K562 (cell line): ENCODE measurements around the gene UBXN11. TPM values are rescaled to one million over a fixed set of nuclear protein-coding genes. Genes with fewer than 3 reads are reported as not detected.

Experiments
- BRCA1 ChIP-seq, 2 experiments: fragments of 450-650 bp in 1 of 2; sonication (generic) in 1 of 2; formaldehyde crosslinking in 1 of 2; IDR thresholded peaks; 2 replicates each; pipeline versions ENCODE4 v1.5.0 to v1.6.1; 2017 to 2020; ENCODE audit warnings: mild to moderate bottlenecking in 1 of 2, missing genetic modification reagents in 1 of 2
- CHD2 ChIP-seq: IDR thresholded peaks from 2 replicates; pipeline ENCODE4 v1.6.1; 2011; ENCODE audit warnings: low read depth, low read length
- ELK3 ChIP-seq: fragments of 450-650 bp; formaldehyde crosslinking; IDR thresholded peaks from 2 replicates; pipeline ENCODE4 v1.4.0; 2020; ENCODE audit warnings: mild to moderate bottlenecking
- HBP1 ChIP-seq: fragments of 450-650 bp; formaldehyde crosslinking; IDR thresholded peaks from 2 replicates; pipeline ENCODE4 v1.4.0; 2022; ENCODE audit warnings: missing genetic modification characterization
- HNRNPH1 ChIP-seq: fragments of 200-400 bp; formaldehyde crosslinking; optimal IDR thresholded peaks from 2 replicates; pipeline ENCODE3; 2017; ENCODE audit warnings: low read depth, mild to moderate bottlenecking, low read length, moderate library complexity
- L3MBTL2 ChIP-seq: fragments of 450-650 bp; IDR thresholded peaks from 2 replicates; pipeline ENCODE4 v1.6.1; 2016; ENCODE audit warnings: mild to moderate bottlenecking, moderate library complexity
- MAZ ChIP-seq, 2 experiments: fragments of 450-650 bp in 1 of 2; sonication (generic) in 1 of 2; formaldehyde crosslinking; IDR thresholded peaks in 1 of 2; conservative IDR thresholded peaks in 1 of 2; 2 replicates each; pipeline versions ENCODE4 v1.4.0 to v1.5.0; 2020; ENCODE audit warnings: mild to moderate bottlenecking in 1 of 2, missing genetic modification reagents in 1 of 2
- PHF8 ChIP-seq: fragments of 200-600 bp; sonication (generic); IDR thresholded peaks from 2 replicates; pipeline ENCODE4 v1.6.1; 2012; ENCODE audit warnings: mixed run types, mild to moderate bottlenecking, inconsistent platforms, low read length, moderate library complexity, borderline replicate concordance
- RBM15 ChIP-seq: fragments of 200-400 bp; formaldehyde crosslinking; IDR thresholded peaks from 2 replicates; pipeline ENCODE4 v1.6.1; 2018; ENCODE audit warnings: mild to moderate bottlenecking, low read length, moderate library complexity; ENCODE audit not compliant: insufficient read depth
- SIN3A ChIP-seq, 2 experiments: fragments of 150-350 bp in 1 of 2; IDR thresholded peaks; 2 replicates each; pipeline ENCODE4 v1.6.1; 2011 to 2016; ENCODE audit warnings: borderline replicate concordance in 2 of 2, low read depth in 2 of 2, low read length in 2 of 2, mild to moderate bottlenecking in 2 of 2, moderate library complexity in 2 of 2; ENCODE audit not compliant: control insufficient read depth in 1 of 2
- TEAD4 ChIP-seq, 2 experiments: sonication (generic) in 1 of 2; formaldehyde crosslinking in 1 of 2; IDR thresholded peaks; 2 replicates each; pipeline versions ENCODE4 v1.6.1 to v1.8.0; 2012 to 2022; ENCODE audit warnings: borderline replicate concordance in 1 of 2, inconsistent platforms in 1 of 2, low read length in 1 of 2, mild to moderate bottlenecking in 1 of 2, missing genetic modification reagents in 1 of 2
- ZBTB2 ChIP-seq: fragments of 450-650 bp; IDR thresholded peaks from 2 replicates; pipeline ENCODE4 v1.6.1; 2016; ENCODE audit warnings: antibody characterized with exemption
- ZBTB8A ChIP-seq: fragments of 450-650 bp; IDR thresholded peaks from 2 replicates; pipeline ENCODE4 v1.6.1; 2018; ENCODE audit warnings: mild to moderate bottlenecking, moderate library complexity; ENCODE audit not compliant: partially characterized antibody
- ZC3H11A ChIP-seq: IDR thresholded peaks from 2 replicates; pipeline ENCODE4 v1.6.1; 2012; ENCODE audit warnings: low read depth, low read length, improper control_type of control experiment
- ZC3H4 ChIP-seq: sonication (generic); formaldehyde crosslinking; IDR thresholded peaks from 2 replicates; pipeline ENCODE4 v1.9.0; 2021; ENCODE audit warnings: missing genetic modification reagents, borderline replicate concordance
- ZNF551 ChIP-seq: fragments of 250-450 bp; sonication (Bioruptor Pico); IDR thresholded peaks from 2 replicates; pipeline ENCODE4 v1.5.0; 2021; ENCODE audit warnings: mild to moderate bottlenecking, moderate library complexity
- polyA plus RNA-seq, 8 experiments: library from polyadenylated mRNA; depleted of rRNA in 4 of 8; stranded (reverse) in 5 of 8; unstranded in 3 of 8; fragments of >200 nt; fragmentation: Nextera tagmentation in 2 of 8; fragmentation: Illumina TruSeq in 1 of 8; extraction: Ambion mirVana in 2 of 8; extraction: Trizol in 1 of 8; gene quantifications; 2 replicates each; pipeline versions ENCODE4 v1.2.1 to v1.2.3, GENCODE V29; 2011 to 2014; ENCODE audit warnings: inconsistent platforms in 1 of 8, missing spikeins in 1 of 8
- total RNA-seq, 7 experiments: library from RNA; depleted of rRNA in 6 of 7; stranded (reverse); fragments of >200 nt in 6 of 7; fragmentation: Illumina TruSeq in 2 of 7; extraction: Trizol in 2 of 7; gene quantifications; 2 replicates each; pipeline versions ENCODE4 v1.2.1 to v1.2.3, GENCODE V29; 2011 to 2021; ENCODE audit warnings: low replicate concordance in 1 of 7
- TF ChIP-seq, protein P1 (sequence below): fragments of 250-450 bp; sonication (Bioruptor Pico); IDR thresholded peaks from 2 replicates; pipeline ENCODE4 v1.4.0; 2020

UBXN11 gene
- total and polyA plus RNA-seq, 9 of the 15 experiments (the other 6 are each of a cell fraction or from before 2014, with no cell fraction given), result 0.48 to 34.3 (median 11.3) TPM

DNA sequence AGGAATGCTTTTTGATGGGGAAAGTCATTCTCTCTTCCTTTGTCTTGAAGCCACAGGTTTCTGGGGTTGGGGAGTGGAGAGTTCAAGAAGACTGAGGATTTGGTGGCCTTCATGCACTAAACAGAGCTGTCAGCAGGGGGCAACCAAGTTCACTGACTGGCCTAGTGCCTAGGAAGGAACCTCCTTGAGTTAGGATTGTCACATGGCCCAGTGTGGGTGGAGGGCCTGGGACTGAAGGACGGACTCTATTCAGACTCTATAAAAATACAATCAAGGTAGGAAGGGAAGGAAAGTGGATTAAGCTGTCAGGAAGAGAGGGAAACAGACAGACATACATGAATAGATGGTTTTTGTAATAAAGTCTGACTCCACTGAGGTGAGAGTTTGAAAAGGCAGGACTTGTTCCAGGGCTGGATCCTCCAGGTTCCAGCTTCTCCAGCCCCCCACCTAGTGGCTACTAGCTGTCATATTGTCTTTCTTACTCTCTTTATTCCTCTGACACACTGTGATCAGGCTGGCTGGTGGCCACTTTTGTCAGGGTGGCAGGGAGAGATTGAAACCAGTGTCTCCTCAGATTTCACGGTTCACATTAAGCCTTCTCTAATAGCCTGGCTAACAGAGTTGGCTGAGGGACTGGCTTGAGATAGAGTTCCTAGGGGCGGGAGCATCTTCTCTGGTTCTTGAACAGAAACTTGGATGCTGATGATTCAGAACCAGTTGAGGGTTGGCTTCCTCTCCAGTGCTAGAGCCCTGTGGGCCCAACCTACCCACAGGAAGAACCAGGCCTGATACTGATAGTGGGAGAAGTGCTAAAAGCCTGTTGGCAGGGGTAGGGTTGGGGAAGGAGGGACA, 30.6 kb downstream of the UBXN11 start (continued):
- TF ChIP-seq HBP1 (CRISPR knock-in tag) (no peak; the same call in 1 of the 2 replicates), ZC3H4 (CRISPR knock-in tag) (0 out of 2 replicates have a peak, but pooled peaks have one; percentile 33), ZBTB8A (no peak), MAZ (CRISPR knock-in tag; conservative IDR thresholded peaks at IDR 0.05 in 1 of 2, IDR thresholded peaks at IDR 0.05 in 1 of 2) (no peak; a peak in 1 of 4 replicates), RBM15 (no peak), HNRNPH1 (no peak), ZC3H11A (no peak), PHF8 (no peak), SIN3A (IDR thresholded peaks at IDR 0.05; ENCODE audit: borderline replicate concordance in 2 of 2, control insufficient read depth in 1 of 2, low read depth in 2 of 2, low read length in 2 of 2) (peak; percentile 34 to 38; a peak in 1 of 4 replicates), TEAD4 (IDR thresholded peaks at IDR 0.05; ENCODE audit: low read length) (no peak; the same call in 1 of the 2 replicates), TEAD4 (CRISPR knock-in tag; IDR thresholded peaks at IDR 0.05; ENCODE audit: borderline replicate concordance) (no peak), ZBTB2 (0 out of 2 replicates have a peak, but pooled peaks have one; percentile 45), CHD2 (no peak), ZNF551 (CRISPR knock-in tag) (no peak; the same call in 1 of the 2 replicates), L3MBTL2 (peak; percentile 89), BRCA1 (IDR thresholded peaks at IDR 0.05) (no peak), BRCA1 (CRISPR knock-in tag; IDR thresholded peaks at IDR 0.05) (no peak), ELK3 (CRISPR knock-in tag) (no peak)
- TF ChIP-seq, protein P1, sequence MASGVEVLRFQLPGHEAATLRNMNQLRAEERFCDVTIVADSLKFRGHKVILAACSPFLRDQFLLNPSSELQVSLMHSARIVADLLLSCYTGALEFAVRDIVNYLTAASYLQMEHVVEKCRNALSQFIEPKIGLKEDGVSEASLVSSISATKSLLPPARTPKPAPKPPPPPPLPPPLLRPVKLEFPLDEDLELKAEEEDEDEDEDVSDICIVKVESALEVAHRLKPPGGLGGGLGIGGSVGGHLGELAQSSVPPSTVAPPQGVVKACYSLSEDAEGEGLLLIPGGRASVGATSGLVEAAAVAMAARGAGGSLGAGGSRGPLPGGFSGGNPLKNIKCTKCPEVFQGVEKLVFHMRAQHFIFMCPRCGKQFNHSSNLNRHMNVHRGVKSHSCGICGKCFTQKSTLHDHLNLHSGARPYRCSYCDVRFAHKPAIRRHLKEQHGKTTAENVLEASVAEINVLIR (CRISPR knock-in tag), result peak; percentile 9; the same call in 1 of the 2 replicates
